Measurements from ENCODE around the gene ODR4.

Gene ODR4

GRCh38 chr1:186413319-186413718, 37.7 kb downstream of the ODR4 start:
- TF ChIP-seq CTCF (IDR thresholded peaks at IDR 0.05): no peak

- no peak for TF ChIP-seq CTCF (IDR thresholded peaks at IDR 0.05)
Measured at GRCh38 chr1:186418503-186418902, 42.9 kb downstream of the ODR4 start.

GRCh38 chr1:186420311-186420710, 44.7 kb downstream of the ODR4 start:
- TF ChIP-seq CTCF (IDR thresholded peaks at IDR 0.05): no peak

DNA sequence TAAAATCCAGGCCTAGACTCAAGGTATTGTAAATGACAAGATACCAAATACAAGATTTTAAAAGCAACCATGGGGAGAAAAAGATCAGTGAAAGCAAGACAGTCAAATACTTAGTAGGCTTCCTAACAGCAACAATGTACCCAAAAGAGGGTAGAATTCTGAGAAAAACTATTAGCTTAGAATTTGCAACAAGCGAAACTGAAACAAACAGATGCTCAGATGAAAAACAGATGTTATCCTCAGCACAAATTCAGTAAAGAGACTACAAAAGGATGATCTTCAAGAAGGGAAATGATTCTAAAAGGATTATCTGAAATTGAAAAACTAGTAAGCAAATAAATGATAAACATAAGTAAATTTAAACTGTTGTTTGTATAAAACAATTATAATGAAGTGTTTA, 45.3 kb downstream of the ODR4 start:
- TF ChIP-seq CTCF (IDR thresholded peaks at IDR 0.05): no peak

- no peak for TF ChIP-seq CTCF (IDR thresholded peaks at IDR 0.05)
Measured at GRCh38 chr1:186421446-186421845, 45.8 kb downstream of the ODR4 start.

DNA sequence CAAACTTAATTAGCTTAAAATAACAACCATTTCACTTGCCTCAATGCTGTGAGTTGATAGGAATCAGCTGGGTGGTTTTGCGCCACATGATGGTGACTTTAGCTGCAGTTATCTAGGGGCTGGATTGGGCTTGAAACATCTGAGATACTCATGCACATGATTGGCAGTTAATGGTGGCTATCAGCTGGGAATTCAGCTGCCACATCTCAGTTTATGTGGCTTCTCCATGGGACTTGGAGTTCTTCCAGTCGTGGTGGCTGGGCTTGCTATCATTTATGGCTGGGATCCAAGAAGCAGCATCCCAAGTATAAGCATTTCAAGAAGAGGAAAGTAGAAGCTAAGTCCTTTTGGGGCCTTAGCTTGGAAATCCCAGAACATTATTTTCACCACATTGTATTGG, 48.9 kb downstream of the ODR4 start:
- TF ChIP-seq CTCF (IDR thresholded peaks at IDR 0.05): no peak

- TF ChIP-seq CTCF (IDR thresholded peaks at IDR 0.05): no peak
Measured at GRCh38 chr1:186426118-186426517, 50.5 kb downstream of the ODR4 start.

GRCh38 chr1:186429017-186429416, 53.4 kb downstream of the ODR4 start:
- no peak for TF ChIP-seq CTCF (IDR thresholded peaks at IDR 0.05)

All from LNCAP (cell line).